NOMO-1 treated with dmso at 0.1 percent for 144 hours (cell line): ENCODE data around the gene RAB37.

Source experiments
- DNase-seq: peaks from one replicate; lab custom pipeline; 2025; ENCODE audit not compliant: unreplicated experiment; lab: John Stamatoyannopoulos, UW

Gene RAB37

GRCh38 chr17:74736513-74737298 is at the start of gene RAB37:
Gene RAB37, plus strand, starts transcription at chr17:74737256. Its CDS starts 17 bp downstream, at chr17:74737273.
- peak; percentile 98 for DNase-seq

- no peak for DNase-seq
These were observed 49.2 kb upstream of the RAB37 start for GRCh38 chr17:74687886-74688285.

- DNase-seq, result peak; percentile 96
These were observed 46.6 kb upstream of the RAB37 start for GRCh38 chr17:74690409-74690825.

- DNase-seq, result no peak
These were observed 45.9 kb upstream of the RAB37 start for GRCh38 chr17:74691151-74691550.

- no peak for DNase-seq
These were observed 43.0 kb upstream of the RAB37 start for GRCh38 chr17:74694081-74694480.

- no peak for DNase-seq
These were observed 41.4 kb upstream of the RAB37 start for GRCh38 chr17:74695629-74696028.

- no peak for DNase-seq
These were observed 39.5 kb upstream of the RAB37 start for GRCh38 chr17:74697515-74697914.

- no peak for DNase-seq
These were observed 39.0 kb upstream of the RAB37 start for GRCh38 chr17:74698069-74698468.

GRCh38 chr17:74699236-74699635 is 37.8 kb upstream of the RAB37 start:
- DNase-seq, result no peak

- DNase-seq, result no peak
These were observed 34.8 kb upstream of the RAB37 start for GRCh38 chr17:74702116-74702871.

- DNase-seq, result no peak
These were observed 33.7 kb upstream of the RAB37 start for GRCh38 chr17:74703311-74703710.

GRCh38 chr17:74704544-74704943 is 32.5 kb upstream of the RAB37 start:
- DNase-seq, result no peak

GRCh38 chr17:74711058-74711824 is 25.8 kb upstream of the RAB37 start:
- DNase-seq, result no peak

GRCh38 chr17:74712301-74712700 is 24.8 kb upstream of the RAB37 start:
- no peak for DNase-seq

- peak; percentile 84 for DNase-seq
These were observed 24.3 kb upstream of the RAB37 start, which contains the start of gene CD300LF for GRCh38 chr17:74712756-74713155. Gene CD300LF, minus strand, starts transcription at chr17:74712923. Its CDS starts 57 bp downstream, at chr17:74712866.

GRCh38 chr17:74713171-74713755 is 23.8 kb upstream of the RAB37 start:
- DNase-seq, result peak; percentile 18

GRCh38 chr17:74715144-74715543 is 21.9 kb upstream of the RAB37 start:
- DNase-seq, result no peak

GRCh38 chr17:74720506-74720905 is 16.6 kb upstream of the RAB37 start:
- DNase-seq, result no peak

- DNase-seq, result no peak
These were observed 14.3 kb upstream of the RAB37 start for GRCh38 chr17:74722782-74723181.

- no peak for DNase-seq
These were observed 13.2 kb upstream of the RAB37 start for GRCh38 chr17:74723891-74724290.

- DNase-seq, result no peak
These were observed 11.9 kb upstream of the RAB37 start for GRCh38 chr17:74725111-74725510.
